HG03139 (cell line): Measurements from ENCODE around the gene ELOVL4.

ENCODE experiments used
- ATAC-seq: cut with Tn5 transposase; IDR thresholded peaks from one replicate; pipeline ENCODE4 v1.9.1; 2021; ENCODE audit not compliant: unreplicated experiment

Gene ELOVL4

DNA sequence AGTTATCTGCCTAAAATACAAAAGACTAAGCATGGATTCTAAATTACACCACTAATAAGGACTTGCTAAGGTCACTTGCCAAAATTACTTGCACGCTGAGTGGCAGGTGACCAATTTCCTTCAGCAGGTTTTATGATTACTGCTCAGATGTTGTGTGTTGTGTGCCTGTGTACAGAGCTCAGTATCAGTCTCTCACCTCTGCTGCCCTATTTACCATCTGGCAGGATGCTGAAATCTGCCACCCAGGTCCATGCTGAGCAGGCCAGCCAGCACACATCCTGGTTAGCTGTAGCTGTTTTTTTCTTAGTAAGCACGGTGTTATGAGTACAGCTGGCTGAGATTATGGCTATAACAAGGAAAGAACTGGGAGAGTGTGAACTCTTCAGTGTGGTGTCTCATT lies 34.0 kb downstream of the ELOVL4 start:
- no peak for ATAC-seq

DNA sequence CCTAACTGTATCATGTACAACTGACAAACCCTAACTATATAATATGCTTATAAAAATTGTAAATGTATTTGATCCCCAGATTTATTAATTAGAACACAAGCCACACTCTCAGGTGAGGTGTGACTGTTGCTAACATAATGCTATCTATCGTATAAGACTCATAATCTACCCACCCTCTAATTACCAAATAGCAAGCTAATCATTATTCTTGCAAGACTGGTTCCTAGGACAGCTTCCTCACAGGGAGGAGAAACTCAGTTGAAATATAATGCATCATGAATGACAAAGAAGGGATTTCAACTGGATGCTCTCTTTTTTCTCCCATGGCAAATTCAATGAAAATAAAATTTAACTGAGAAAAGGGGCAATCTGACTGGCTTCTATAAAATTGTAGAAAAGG lies 35.4 kb downstream of the ELOVL4 start:
- no peak for ATAC-seq

DNA sequence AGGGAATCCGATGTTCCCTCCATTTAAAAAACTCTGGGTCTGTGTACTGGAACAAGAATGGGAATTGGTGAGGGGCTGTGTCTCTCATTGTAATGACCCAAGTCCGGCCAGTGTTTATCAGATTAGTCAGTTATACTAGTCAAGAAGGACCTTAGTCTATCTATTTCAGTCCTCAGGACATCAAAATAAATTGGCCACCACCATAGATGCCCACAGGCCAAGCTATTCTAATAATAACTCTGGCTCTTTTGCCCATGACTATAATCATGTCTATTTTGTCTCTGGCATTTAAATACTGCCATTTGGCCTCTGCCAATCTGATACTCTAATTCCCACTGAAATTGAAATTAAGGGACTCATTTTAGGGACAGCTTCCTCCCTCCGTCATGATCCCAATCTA lies 37.8 kb downstream of the ELOVL4 start:
- ATAC-seq: no peak

DNA sequence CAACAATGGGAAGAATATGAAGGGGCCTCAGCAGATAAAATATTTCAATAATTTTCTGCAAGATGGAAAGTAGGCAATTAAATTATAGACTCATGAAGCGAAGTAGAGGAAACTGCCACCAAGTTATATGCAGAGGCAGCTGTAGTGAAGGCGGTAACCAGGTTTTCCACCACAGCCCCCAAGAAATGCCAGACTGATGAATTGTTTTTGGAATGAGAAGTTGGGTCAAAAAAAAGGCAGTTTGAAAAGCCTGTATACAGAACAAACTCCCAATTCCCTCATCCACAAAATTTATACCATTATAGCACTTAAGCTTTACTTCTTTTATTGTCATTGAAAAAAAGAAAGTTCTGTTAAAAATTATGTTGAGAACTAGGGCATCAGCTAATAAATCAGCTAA lies 45.3 kb downstream of the ELOVL4 start:
- no peak for ATAC-seq

GRCh38 chr6:79898076-79898475 lies 49.3 kb downstream of the ELOVL4 start:
- no peak for ATAC-seq

GRCh38 chr6:79896075-79896449 lies 51.3 kb downstream of the ELOVL4 start:
- ATAC-seq: no peak

DNA sequence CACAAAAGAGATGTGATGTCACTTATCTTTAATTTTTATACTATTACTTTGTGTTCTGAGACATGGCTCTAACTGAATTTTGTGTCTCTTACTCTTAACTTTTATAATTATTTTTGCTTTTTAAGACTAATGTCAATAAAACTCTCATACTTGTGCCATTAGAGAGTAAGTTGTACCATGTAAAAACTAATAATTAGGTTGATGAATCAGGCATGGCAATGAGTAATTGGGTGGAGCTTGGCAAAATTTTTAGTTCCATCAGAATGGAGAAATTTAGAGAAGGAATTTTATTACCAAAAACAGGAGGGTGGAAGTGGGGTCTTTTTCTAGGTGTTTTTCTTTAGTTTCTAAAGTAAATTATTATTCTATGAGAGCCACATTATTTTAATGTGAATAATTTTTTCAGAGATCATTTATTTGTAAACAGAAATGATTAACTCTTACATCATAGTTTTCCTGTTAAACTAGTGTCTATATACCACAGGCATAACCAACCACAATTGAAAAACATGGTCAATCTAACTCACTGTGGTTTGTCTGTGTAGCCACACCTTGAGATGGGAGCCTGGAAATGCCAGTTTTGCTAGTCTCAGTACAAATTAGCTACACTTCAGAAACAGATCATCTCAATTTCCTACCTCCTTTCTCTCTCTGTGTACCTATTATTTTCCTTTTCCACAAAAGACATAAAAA lies 51.8 kb downstream of the ELOVL4 start:
- ATAC-seq: no peak

GRCh38 chr6:79894939-79895338 lies 52.4 kb downstream of the ELOVL4 start:
- ATAC-seq: no peak

DNA sequence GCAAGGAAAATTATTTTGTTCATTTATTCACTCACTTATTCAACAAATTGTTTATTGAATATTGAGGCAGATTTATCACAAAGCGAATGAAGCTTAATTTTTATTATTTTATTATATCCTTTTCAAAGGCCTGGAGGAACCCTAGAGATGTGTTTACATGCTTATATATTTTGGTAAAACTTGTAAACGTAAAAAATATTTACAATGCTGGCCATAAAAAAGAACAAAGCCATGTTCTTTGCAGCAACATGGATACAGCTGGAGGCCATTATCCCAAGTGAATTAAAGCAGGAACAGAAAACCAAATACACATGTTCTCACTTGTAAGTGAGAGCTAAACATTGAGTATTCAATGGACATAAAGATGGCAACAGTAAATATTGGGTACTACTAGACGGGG lies 58.8 kb downstream of the ELOVL4 start:
- no peak for ATAC-seq

DNA sequence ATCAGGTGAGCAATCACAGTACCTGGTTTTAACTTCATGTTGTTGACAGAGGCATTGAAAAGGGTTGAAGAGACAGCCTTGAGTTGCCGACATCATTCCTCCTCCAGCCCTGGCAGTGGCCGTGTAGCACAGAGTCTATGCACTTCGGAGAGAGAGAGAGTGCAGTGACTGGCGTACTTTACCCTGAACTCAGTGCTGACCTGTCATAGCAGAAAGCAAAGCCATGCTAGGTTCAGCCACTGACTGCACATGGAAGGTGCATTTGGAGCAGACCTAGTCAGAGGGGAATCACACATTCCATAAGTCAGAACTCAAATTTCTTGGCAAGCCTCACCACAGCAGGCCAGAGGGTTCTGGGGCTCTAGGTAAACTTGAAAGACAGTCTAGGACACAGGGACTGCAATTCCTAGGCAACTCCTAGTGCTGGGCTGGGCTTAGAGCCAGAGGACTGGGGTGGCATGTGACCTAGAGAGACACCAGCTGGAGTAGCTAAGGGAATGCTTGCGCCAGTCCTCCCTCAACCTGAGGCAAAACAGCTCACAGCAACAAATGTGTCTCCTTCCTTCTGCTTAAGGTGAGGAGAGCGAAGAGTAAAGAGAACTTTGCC lies 69.1 kb downstream of the ELOVL4 start:
- no peak for ATAC-seq

GRCh38 chr6:79874531-79875134 lies 72.7 kb downstream of the ELOVL4 start:
- no peak for ATAC-seq

- no peak for ATAC-seq
Measured at GRCh38 chr6:79872986-79873385, 74.4 kb downstream of the ELOVL4 start.

DNA sequence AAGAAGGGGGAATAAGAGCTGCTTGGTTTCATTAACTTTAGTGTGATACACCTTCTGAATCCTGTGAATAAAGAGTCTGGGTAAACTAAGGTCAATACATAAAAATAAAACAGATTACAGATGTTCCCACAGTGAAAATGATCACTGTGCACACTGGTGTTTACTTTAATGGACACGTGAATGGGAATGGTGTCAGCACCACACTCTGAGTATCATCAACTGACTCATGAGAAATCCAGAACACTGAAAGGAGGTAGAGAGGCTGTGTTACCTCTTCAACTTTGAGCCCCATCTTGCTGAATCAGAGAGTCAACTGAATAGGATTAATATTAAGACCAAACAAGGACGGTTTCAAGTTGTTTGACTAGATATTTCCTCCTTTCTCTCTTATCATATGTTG lies 75.0 kb downstream of the ELOVL4 start:
- no peak for ATAC-seq

- ATAC-seq: peak; percentile 100
Measured at GRCh38 chr6:79869600-79870084, 77.7 kb downstream of the ELOVL4 start.

DNA sequence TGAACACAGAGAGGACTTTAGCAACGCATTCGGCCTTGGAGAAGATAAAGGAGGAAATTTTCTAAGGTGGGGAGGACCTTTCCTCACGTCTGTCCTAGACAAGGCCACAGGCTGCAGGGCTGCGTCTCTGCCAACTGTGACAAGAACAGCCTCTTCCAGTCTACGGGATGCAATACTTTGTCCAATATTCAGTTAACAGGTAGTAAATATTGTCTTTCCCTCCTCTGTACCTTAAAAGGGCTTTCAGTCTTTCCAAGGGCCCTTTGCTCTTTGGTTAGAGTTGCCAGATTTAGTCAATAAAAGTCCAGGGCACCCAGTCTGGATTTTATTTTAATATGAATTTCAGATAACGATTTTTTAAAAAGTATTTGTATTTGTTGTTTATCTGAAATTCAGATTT lies 78.2 kb downstream of the ELOVL4 start:
- no peak for ATAC-seq

DNA sequence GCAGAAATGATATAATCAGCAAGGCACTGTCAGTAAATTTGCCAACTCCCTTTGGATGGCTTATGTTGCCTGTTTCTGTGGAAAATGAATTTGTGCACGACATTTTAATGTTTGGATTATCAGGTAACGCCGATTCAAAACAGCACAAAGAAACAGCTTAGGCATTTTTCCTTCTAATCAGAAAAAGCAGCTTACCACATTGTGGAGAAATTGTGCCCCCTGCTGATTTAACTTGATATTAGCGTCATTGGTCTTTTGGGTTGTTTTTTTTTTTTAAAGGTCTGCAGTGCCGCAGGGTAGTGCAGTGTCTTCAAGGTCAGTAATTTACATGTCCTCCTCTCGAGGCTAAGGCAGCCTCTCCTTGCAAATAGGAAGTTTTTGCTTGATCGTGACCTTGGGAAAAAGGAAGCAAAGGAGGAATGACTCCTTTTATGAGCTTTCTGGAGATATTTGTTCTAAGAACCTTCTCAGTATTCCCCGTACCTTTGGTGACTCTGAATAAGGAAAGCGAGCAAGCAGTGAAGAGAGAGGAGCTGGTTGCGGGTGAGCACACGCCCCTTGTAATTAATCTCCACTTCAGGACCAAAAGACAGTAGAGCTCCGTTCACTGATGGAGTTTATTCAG lies 79.1 kb downstream of the ELOVL4 start:
- no peak for ATAC-seq
